CD4-positive, alpha-beta T cell treated with Interleukin-15 for 1 hour (primary cell): ENCODE results near the gene SAE1.
"Not testable (repeated sequence)": the region's sequence is repeated elsewhere in the genome, so short reads cannot be mapped to it uniquely, and the experiment has no call there.

ENCODE experiments used
- DNase-seq: peaks from one replicate; pipeline ENCODE4 v3.0.0-alpha.2; 2020

Gene SAE1

GRCh38 chr19:47243364-47243775, 112.7 kb downstream of the SAE1 start:
- DNase-seq, result no peak

- peak; percentile 93 for DNase-seq
These were observed 113.3 kb downstream of the SAE1 start for GRCh38 chr19:47243776-47244547.

- peak; percentile 69 for DNase-seq
These were observed 116.8 kb downstream of the SAE1 start for GRCh38 chr19:47247308-47247990.

- DNase-seq, result not testable (repeated sequence)
These were observed 122.4 kb downstream of the SAE1 start for GRCh38 chr19:47253016-47253415.

- DNase-seq, result no peak
These were observed 122.8 kb downstream of the SAE1 start for GRCh38 chr19:47253467-47253881.

- DNase-seq, result no peak
These were observed 123.3 kb downstream of the SAE1 start for GRCh38 chr19:47253970-47254369.

- peak; percentile 96 for DNase-seq
These were observed 125.5 kb downstream of the SAE1 start, which contains the start of gene CCDC9 for GRCh38 chr19:47255879-47256692. Gene CCDC9, plus strand, starts transcription at chr19:47256525. Its CDS starts 1,876 bp downstream, at chr19:47258401.

- DNase-seq, result peak; percentile 99
These were observed 126.2 kb downstream of the SAE1 start for GRCh38 chr19:47256693-47257410.

- DNase-seq, result no peak
These were observed 127.0 kb downstream of the SAE1 start for GRCh38 chr19:47257411-47258169.

GRCh38 chr19:47258434-47258833, 127.8 kb downstream of the SAE1 start:
- DNase-seq, result no peak

- DNase-seq, result no peak
These were observed 128.4 kb downstream of the SAE1 start for GRCh38 chr19:47258895-47259555.
